Activated CD8-positive, alpha-beta memory T cell treated with anti-CD3 and anti-CD28 coated beads, Interleukin-2, amount 50 U/mL, for 24 hours (primary cell): ENCODE measurements around the gene LILRA5.
A peak's percentile ranks its signal among the peaks of the same experiment; 100 is the strongest.
"Not testable (repeated sequence)": the region's sequence is repeated elsewhere in the genome, so short reads cannot be mapped to it uniquely, and the experiment has no call there.

Experiments
- DNase-seq: peaks from one replicate; pipeline ENCODE4 v3.0.0-alpha.2; 2020; ENCODE audit errors: extremely low read depth

Gene LILRA5

DNA sequence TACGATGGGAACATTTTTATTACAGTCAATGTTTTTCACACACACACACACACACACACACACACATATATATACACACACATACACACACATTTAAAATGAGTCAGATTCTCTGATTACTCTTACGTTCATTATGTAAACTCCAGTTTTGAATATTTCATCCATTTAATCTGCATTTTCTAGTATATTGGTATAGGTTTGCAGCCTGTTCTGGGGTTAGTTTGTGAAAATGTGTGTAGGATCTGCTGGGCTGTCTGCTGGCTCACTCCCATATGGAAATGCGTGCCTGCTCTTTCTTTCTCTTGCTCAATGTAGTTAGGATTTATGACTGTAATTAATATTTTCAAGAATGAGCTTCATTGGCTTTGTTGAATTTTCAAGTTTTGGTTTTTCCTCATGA, 39.1 kb downstream of the LILRA5 start:
- no peak for DNase-seq

DNA sequence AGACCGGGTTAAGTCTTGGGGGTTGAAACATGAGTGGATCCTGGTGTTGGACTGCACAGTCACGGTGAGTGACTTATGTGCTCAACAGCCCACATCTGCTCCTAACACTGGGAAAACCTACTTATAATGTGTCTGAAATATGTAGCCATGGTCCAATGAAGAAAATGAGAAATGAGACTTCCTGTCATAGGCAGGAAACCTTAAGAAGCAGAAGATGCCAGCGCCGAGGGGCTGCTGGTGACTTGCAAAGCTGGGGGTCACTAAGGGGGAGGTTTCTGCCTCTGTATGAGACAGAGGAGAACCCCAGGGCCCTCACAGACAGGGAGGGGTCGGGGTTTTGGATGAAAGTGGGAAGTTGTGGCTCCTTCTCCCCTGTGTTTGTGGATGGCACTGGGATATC, 40.8 kb downstream of the LILRA5 start:
- DNase-seq, result not testable (repeated sequence)

DNA sequence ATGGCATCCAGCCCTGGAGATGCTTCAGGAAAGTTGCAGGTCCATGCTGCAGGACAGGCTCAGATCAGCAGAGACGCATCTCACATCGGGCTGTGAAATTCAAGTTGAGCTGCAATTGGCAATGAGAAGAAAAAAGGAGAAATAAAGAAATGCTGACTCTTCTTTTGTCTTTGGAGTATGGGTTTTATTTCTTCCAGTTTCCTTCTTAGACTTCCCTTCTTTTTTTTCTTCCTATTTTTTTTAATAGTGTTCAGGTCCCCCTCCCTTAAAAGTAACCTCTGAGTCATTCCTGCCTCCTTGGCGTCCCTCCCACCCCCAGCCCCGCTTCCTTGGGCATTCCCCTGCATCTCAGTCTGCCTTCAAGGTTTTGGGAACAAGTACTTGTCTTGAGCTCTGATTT, 41.4 kb downstream of the LILRA5 start:
- DNase-seq, result not testable (repeated sequence)

DNA sequence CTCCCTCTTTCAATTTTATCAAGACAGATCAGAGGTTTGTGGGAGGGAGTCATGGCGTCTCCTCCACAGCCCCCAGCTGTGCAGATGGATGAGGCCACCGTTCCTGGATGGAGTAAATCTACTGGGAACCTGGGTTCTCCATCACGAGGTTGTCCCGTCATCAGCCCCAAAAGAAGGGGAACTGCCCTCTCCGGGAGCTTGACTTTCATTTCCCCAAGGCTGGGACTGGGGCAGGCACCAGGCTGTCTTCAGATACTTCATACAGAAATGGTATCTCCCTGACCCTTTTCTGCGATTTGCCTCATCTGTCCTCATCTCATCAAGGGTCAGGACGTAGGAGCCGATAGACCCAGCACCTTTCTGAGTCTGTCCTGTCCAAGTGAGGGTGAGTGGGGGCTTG, 41.9 kb downstream of the LILRA5 start:
- no peak for DNase-seq

DNA sequence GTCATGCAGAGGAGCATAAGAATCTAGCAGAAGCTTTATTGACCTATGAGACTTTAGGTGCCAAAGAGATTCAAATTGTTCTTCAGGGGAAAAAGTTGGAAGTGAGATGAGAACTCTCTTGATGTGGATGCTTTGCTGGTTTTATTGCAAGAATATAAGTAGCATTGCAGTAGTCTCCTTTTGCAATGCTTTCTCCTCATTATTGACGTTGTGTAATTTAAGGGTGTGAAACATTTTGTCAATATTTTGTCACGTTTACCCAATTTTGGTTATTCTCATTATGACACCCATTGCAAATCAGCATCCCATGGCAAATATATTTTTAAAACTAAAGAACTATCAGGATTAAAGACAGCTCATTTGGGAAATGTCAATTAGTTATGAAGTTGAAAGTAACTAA, 44.0 kb downstream of the LILRA5 start:
- DNase-seq, result no peak

DNA sequence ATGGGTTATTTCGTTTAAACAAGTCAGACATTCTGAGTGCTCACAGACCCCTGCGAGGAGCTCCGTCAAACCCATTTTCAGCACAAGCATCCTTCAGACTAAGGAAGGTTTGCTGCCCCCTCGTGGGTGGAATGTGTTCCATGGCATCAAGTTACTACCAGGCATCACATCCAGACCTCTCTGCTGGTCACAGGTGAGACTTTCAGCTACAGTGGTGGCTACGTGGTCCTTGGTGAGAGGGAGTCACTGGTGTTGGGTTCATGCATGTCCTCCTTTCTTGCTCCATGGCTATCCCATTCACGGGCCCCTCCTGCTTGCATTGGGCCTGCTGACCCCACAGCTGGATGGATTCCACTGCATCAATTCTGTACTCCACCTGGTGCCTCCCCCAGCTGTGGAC, 46.8 kb downstream of the LILRA5 start:
- DNase-seq, result peak; percentile 45

DNA sequence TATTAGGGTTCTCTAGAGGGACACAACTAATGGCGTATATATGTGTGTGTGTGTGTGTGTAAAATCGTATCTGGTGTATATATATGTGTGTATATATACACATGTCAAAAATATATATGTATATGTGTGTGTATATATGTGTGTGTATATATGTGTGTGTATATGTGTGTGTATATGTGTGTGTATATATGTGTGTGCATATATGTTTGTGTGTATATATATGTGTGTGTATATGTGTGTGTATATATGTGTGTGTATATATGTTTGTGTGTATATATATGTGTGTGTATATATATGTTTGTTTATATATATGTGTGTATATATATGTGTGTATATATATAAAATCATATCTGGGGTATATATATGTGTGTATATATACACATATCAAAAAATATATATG, 50.5 kb downstream of the LILRA5 start:
- no peak for DNase-seq

DNA sequence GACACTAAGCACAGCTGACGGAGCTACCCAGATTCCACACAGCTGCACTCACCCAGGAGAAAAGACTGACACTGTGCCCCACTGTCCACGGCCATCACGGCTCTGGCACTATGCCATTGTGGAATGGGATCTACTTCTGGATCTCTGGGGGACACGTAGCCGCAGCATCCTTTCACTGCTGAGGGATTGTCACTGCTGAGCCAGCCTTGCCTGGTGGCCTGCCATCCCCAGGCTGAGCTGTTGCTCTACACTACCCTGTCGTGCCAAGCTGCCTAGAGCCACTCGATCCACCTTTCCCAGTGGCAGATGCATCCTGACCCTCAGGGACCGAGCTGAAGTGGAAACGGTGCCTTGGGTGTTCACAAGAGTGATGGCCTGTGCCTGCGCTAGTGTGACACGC, 50.9 kb downstream of the LILRA5 start:
- no peak for DNase-seq

DNA sequence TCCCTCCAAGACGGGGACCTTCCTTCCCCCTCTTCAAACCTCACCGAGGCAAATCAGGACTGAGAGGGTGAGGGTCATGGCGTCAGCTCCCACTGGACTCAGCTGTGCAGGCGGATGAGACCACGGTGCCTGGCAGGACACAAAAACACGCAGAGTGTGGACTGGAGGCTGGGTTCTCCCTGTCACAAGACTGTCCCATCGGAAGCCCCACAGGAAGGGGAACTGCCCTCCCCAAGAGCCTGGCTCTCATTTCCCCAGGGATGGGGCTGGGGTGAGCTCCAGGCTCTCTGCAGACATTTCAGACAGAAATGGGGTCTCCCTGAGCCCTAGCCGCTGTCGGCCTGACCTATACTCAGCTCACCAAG, 55.9 kb downstream of the LILRA5 start, which contains the start of gene LILRB5:
Gene LILRB5, minus strand, starts transcription at position 158 of the 365 bp plus-strand sequence. Its CDS starts 80 bp downstream, at position 78.
- DNase-seq, result no peak
